GM21423 (cell line): ENCODE results near the gene PLCD3.
"Not testable (repeated sequence)": the region's sequence is repeated elsewhere in the genome, so short reads cannot be mapped to it uniquely, and the experiment has no call there.

Experiments
- ATAC-seq: cut with Tn5 transposase; IDR thresholded peaks from one replicate; pipeline ENCODE4 v1.9.1; 2021; ENCODE audit warnings: mild to moderate bottlenecking, moderate library complexity; ENCODE audit not compliant: unreplicated experiment

Gene PLCD3

DNA sequence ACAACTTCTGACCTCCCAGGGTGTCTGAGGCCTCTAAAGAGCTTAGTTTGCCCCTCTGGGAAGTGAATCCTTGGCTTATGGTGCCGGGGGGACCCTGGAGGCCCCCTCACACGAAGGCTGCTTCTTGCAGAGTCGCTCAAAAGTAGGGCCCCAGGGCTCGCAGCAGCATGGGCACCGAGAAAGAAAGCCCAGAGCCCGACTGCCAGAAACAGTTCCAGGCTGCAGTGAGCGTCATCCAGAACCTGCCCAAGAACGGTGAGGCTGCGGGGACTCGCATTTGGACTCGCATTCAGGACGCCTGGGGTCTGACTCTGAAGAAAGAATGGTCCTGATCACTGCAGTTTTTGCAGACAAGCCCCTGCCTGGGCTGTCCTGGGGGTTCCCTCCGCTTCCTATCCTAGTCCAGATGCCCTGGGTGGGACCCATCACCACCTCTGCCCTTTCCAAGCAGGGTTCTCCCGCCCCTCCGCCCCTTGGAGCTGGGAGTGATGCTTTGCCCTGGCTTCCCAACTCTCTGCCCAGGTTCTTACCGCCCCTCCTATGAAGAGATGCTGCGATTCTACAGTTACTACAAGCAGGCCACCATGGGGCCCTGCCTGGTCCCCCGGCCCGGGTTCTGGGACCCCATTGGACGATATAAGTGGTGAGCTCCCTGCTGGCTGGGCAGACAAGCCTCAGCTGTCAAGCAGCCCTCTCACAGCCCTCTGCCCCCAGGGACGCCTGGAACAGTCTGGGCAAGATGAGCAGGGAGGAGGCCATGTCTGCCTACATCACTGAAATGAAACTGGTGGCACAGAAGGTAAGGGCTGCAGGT is 3.9 kb upstream of the PLCD3 start:
- no peak for ATAC-seq

DNA sequence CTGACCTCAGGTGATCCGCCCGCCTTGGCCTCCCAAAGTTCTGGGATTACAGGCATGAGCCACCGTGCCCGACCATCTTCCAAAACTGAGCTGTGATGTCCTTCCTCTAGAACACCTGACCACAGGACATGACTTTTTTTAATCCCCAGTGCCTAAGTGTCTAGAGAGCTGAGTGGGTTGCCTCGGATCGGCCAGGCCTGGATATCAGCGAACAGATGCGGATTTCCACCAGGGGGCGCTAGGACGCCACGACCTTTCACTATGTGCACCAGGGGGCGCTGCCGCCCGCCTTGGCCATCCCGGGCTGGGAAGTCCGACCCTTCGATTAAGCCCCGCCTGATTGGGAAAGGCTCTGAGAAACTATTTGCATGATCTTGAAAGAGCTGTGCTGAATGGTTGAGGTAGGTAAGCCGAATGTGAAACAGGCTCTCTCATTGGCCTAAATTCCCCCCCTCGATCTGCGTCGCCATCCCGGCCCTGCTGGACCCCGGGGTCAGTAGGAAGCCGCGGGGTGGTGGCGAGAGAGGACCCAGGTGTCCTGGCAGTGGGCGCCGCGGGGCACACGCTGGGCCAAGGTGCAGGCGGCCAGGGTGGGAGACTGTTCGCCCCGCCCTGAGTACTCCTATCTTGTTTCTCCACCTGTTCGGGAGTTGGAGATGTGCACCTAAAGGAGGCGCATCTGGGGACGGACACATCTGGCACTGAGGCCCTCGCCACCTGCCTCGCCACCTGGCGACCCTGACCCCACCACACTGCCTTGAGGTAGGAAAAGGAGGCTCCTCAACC is 3.1 kb upstream of the PLCD3 start, which contains the start of gene ACBD4:
TSS of gene ACBD4 (plus strand) at position 496 of the 786 bp plus-strand sequence. CDS start 458 bp downstream, outside the sequence.
- ATAC-seq = peak; percentile 75

- no peak for ATAC-seq
Observed at GRCh38 chr17:45132572-45133463, 503 bp upstream of the PLCD3 start.

- no peak for ATAC-seq
Observed at GRCh38 chr17:45131616-45132319, 547 bp downstream of the PLCD3 start.

- no peak for ATAC-seq
Observed at GRCh38 chr17:45130681-45131615, 1.4 kb downstream of the PLCD3 start.

GRCh38 chr17:45129940-45130680 is 2.2 kb downstream of the PLCD3 start:
- no peak for ATAC-seq

GRCh38 chr17:45129426-45129939 is 2.8 kb downstream of the PLCD3 start:
- no peak for ATAC-seq

- no peak for ATAC-seq
Observed at GRCh38 chr17:45128989-45129388, 3.3 kb downstream of the PLCD3 start.

GRCh38 chr17:45128331-45128730 is 4.0 kb downstream of the PLCD3 start:
- ATAC-seq = no peak

DNA sequence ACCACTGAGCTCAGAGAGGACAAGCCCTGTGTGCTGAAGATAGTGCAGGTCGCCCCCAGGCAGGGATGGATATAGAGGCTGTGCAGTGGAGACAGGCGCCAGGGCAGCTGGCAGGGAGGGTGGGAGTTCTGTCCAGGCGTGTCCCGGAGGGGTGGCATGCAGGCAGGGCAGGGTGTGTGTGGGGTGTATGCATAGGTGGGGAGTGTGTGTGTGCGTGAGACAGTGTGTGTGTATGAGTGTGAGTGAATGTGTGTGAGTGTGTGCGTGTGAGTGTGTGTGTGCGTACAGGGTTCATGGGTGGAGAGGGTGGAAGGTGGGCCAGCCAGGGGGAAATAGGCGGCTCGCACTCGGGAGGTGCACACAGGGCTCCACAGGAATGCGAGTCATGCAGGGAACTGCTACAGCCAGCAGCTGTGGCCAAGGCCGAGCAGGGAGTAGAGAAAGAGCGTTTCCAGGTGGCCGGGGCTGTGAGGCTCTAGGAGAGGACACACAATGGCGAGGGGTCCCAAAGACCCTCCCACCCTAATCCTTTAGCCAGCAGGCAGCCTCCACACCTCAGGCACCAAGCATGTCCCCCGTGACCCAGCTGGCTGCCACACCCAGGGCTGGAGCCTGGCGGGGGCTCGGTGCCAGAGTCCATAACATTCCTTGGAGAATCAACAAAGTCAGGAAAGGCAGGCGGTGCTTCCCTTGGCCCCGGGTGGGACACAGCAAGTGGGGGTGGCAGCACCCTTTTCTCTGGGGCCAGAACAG is 4.6 kb downstream of the PLCD3 start:
- no peak for ATAC-seq

- ATAC-seq = no peak
Observed at GRCh38 chr17:45127207-45127547, 5.1 kb downstream of the PLCD3 start.

GRCh38 chr17:45125509-45125908 is 6.8 kb downstream of the PLCD3 start:
- no peak for ATAC-seq

DNA sequence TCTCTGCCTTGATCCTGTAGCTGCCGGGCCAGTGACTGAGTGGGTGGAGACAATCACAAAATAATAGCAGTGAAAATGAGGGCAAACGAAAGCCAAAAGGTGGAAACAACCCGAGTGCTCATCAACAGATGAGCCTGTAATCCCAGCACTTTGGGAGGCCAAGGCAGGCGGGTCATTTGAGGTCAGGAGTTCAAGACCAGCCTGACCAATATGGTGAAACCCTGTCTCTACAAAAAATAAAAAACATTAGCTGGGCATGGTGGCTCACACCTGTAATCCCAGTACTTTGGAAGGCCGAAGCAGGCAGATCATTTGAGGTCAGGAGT is 7.6 kb downstream of the PLCD3 start:
- ATAC-seq = not testable (repeated sequence)

GRCh38 chr17:45123930-45124796 is 8.2 kb downstream of the PLCD3 start:
- ATAC-seq = no peak

GRCh38 chr17:45123076-45123770 is 9.1 kb downstream of the PLCD3 start:
- ATAC-seq = no peak

GRCh38 chr17:45121055-45121454 is 11.3 kb downstream of the PLCD3 start:
- ATAC-seq = no peak
